ENCODE measurements around the gene NFIA.

NFIA gene

DNA sequence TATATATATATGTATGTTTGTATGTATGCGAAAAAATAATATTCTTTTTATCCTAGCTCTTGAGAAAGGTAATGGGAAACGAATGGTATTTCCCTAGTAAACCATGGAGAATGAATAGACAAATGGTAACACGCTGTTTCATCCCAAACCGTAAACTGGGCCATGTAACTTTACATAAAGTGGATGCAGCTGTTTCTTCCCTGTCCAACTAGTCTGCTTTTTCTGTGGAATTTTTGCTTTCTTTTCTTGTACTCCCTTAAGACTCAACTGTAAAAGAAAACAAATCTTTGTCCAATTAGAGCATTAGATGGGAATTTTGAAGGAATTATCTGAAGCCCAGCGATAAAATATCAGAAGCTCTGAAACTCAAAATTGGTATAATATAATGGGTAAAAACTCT, 198.1 kb downstream of the NFIA start:
- DNase-seq = no peak

- DNase-seq = no peak
Measured at GRCh38 chr1:61282387-61282786, 200.0 kb downstream of the NFIA start.

DNA sequence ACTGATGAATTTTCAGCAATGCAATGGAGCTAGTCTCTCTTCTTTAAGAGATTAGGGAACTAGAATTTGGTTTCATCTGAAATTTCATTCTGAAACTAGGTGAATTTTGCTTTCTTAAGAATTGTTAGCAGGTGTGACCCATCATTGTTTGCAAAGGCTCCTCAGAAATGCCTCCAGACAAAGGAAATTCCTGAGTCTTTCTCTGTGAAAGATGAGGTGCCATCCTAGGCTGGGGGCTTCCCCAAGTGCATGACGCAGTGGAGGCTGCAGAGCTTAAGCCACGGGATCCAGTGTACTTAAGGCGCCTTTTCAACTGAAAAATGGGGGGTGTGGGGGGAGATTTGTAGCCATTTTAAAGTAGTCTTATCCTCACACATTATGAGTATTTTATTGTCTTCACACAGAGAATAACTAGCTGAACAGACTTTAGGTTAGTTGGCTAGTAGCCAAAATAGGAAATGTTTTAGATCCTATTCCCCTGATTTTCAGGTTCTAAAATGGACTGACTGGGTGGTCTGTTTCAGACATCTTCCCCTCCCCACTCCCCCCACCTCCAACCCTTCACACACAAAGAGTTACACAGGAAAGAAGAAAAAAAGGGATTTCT, 202.0 kb downstream of the NFIA start:
- no peak for DNase-seq

DNA sequence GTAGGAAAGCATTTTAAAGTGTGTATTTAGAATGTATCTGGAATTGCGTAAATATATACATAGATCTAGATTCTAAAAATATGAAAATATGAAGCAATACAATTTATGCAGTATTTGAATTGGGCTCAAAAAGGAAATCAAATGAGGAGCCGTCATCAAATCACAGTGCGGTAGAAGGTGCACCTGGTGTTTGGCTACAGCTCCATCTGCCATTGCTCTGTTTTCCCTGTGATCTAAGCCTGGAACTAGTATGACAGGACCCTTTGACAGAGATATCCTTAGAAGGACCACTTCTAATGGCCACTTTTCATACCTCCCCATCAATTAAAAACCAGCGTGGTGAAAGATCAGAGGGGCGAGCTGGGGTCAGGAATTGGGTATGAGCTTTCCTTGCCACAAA, 202.6 kb downstream of the NFIA start:
- DNase-seq = no peak

GRCh38 chr1:61285371-61285885, 203.1 kb downstream of the NFIA start:
- DNase-seq = no peak

- no peak for DNase-seq
Measured at GRCh38 chr1:61287014-61287413, 204.7 kb downstream of the NFIA start.

GRCh38 chr1:61287734-61288133, 205.4 kb downstream of the NFIA start:
- DNase-seq = no peak

DNA sequence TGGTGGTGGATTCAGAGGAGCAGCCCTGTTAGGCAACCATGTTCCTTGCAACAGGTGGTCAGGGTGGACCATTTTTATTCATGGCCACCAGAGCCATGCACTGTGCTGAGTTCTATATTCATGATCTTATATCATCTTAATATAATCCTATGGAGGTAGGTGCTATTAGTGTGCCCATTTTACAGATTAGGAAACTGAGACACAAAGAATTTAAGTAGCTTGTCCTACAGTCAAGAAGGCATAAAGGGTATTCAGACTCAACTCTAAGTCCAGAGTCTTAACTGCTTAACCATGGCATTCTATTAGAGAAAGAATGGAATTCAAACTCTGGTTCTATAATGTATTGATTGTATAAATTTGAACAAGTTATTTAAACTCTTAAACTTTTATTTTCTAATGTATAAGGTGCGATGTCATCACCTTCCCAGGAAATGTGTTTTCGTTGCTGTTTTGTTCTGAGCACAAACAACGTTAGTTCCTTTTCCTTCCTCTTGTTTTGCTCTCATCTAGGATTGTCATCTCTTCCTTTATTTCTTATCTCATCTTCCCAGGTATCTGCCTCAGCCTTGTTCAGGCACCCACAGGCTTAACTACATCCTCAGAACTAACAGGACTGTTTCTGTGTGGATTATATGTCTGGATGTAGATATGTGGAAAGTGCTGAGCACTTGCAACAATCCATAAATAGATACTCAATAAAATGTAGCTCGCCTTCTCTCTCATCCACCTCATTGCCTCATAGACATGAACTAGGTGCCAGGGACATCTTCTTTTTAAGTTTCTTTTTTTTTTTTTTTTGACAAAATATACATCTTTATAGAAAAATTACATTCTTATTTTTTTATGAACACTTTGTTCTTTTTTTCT, 207.1 kb downstream of the NFIA start:
- DNase-seq = no peak

GRCh38 chr1:61290525-61290924, 208.2 kb downstream of the NFIA start:
- no peak for DNase-seq

- no peak for DNase-seq
Measured at GRCh38 chr1:61293197-61293596, 210.8 kb downstream of the NFIA start.

DNA sequence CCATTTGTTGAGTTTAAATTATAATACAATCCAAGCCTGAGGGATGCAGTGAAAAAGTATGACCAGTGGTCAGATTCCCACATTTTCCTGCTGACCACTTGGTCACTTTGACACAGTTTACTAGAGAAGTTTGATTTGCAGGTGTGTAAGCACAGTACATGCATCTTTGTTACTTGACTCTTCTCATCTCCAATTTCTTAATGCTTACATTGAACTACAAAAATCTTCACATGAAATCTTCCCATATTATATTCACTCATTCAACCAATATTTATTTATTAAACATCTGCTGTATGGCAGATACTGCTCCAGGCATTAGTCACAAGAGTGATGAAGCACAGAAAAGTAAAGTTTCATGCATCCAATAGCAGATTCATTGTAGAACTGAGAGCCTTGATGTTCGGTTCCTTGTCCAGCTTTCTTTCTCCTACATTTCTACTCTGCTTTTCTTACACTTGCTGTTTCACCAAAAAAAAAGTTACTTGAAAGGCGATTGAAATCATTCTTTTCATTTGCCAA, 211.7 kb downstream of the NFIA start:
- DNase-seq = no peak

DNA sequence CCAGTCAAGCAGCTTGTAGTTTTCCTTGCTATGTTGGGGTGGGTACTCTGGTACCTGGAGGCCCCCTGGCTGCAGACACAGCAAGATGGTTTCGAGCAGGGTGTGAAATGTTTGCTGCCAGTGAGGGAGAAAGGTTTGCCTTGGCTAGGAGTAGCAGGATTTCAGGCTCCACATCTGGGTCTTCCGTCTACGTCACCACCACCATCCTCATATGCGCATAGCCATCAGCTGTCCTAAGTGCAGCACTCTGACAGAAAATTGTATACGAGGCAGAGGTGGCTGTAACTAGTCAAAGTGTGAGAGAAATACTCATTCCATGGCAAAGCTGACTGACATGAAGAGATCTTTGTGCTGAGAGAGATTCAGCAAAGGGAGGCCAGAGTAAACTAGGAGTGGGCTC, 212.6 kb downstream of the NFIA start:
- DNase-seq = no peak

- DNase-seq = no peak
Measured at GRCh38 chr1:61295818-61296537, 213.6 kb downstream of the NFIA start.

GRCh38 chr1:61297887-61298286, 215.5 kb downstream of the NFIA start:
- DNase-seq = no peak

GRCh38 chr1:61299463-61299862, 217.1 kb downstream of the NFIA start:
- DNase-seq = no peak

DNA sequence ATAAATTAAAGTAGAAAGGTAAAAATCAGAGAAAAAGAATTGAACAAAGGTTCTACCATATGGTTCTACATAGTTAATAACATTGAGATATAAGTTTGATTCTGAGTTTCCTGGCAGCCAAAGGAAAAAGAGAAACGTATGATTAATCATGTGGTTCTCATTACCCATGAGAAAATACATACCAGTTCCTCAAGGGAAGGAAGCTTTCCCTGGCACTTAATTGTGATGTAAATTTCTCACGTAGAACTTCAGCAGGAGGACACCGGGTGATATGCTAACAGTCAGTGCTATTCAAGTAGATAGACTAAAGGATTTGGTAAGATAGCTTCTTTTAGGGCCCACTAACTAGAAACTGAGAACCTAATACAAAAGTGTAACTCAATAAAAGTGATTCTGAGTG, 218.5 kb downstream of the NFIA start:
- DNase-seq = no peak

DNA sequence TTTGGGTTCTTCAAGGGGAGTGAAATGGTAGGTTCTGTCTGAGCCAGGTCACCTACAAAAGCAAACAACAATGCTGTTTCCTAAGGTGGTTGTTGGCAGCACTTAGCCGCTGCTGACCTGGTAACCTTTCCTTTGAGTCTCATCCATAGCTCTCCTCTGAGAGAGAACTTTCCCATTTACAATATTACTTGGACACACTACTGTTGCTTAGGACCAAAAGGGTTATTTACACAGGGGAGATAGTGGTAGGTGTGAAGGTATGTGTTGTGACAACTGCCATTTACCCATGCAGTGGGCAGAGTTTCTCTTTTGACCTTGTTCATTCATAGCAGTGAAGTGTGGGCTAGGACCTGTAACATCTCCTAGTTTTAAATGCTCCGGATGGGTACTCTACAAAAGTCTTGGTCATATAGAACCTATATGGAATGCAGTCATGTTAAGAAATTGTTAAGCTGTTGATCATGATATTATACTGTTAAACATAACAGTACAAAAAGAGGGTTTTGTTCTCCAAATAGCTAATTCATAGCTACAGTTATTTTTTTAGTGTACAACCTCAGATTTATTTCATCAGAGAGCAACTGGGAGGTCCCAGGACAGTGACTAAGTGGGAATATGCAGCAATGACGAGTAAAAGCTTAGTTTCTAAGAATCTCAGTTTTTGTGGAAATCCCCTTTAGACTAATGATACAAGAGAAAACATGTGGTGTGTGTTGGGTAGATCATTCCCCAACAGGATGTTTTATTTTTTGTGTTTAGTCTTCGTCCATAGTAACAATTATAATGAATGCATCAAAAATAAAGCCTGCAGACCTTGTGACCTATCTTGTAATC, 219.7 kb downstream of the NFIA start:
- DNase-seq = no peak

DNA sequence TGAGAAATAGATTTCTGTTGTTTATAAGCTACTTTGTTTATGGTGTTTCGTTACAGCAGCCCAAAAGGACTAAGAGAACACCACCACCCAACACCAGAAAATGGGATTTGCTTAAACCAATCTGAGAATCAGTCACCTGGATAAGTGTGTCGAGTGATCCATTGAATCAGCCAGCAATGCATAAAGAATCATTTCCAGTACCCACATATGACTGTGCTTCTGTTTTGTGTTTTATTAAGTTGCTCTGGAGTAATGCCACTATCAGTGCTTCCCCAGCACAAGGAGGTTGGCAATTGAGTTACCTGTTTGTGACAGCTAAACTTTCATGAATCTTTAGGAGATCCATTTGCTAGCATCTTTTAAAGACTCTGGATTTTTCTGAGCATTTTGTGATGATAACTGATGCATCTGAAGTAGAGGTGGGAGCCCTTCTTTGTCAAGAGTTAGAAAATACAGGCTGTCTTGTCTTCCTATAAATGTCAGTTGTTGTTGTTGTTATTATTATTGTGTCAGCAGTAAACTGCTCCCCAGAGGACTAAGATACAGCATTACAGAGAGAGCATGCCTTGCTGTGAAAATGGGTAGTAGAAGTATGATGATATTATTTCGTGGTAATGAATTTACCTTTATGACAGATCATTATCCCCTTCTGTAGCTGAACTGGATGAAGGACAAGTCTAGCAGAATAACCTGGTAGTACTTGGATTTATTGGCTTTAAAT, 225.2 kb downstream of the NFIA start:
- no peak for DNase-seq

DNA sequence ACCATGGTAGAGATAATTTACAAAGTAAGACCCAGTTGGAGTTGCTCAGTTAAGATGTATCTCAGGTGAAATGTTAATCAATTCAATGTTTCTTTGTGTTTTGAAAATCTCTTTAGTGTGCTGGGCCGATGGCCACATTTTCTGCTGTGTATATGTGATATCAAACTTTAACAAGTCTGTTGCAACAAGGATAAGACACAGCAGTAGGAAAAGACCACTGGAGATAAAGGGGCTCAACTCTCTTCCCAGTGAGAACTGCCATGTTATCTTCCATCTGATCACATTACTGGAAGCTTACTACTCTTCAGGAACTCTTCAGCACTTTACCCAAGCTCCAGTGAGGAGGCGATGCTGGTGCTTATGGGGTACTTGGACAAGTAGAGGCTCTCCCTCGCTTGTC, 227.7 kb downstream of the NFIA start:
- no peak for DNase-seq

DNA sequence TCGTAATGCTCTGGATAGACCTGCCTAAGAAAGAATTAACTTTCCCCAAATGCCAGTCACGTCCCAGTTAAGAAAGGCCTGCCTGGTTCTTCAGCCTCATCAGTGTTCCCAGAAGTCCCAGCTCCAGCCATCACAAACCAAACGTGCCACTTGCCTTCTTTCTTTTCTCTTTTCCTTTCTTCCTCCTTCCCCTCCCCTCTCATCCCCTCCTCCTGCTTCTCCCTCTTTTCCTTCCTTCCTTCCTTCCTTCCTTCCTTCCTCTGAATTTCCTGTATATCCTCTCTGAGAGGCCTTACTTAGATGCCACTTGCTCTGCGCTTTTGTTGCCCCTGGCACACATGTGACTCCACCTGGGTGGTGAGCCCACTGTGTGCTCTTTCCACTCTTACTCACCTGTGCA, 228.2 kb downstream of the NFIA start:
- no peak for DNase-seq

GRCh38 chr1:61313906-61314422, 231.6 kb downstream of the NFIA start:
- no peak for DNase-seq

GRCh38 chr1:61315011-61315410, 232.7 kb downstream of the NFIA start:
- no peak for DNase-seq

Data from activated CD4-positive, alpha-beta T cell treated with anti-CD3 and anti-CD28 coated beads, Interleukin-2, amount 50 U/mL, for 1 hour (primary cell).